Activated CD4-positive, alpha-beta T cell treated with anti-CD3 and anti-CD28 coated beads for 36 hours (primary cell): ENCODE data around the gene ARMC6. TPM values are rescaled to one million over a fixed set of nuclear protein-coding genes. Genes with fewer than 3 reads are reported as not detected.

ENCODE experiments used
- ATAC-seq: fragments of 200-7000 bp; cut with Tn5 transposase; one replicate; pipeline ENCODE4 v1.10.0; 2021; ENCODE audit warnings: mild to moderate bottlenecking, moderate library complexity
- CTCF ChIA-PET: fragments of 350-600 bp; sonication (Branson Sonifier 250); formaldehyde crosslinking; loops from one replicate; lab custom pipeline; 2021; ENCODE audit warnings: antibody characterized with exemption; lab: Charles Lee
- POLR2A ChIA-PET: fragments of 350-600 bp; sonication (Branson Sonifier 250); formaldehyde crosslinking; loops from one replicate; lab custom pipeline; 2021; ENCODE audit warnings: antibody characterized with exemption, inconsistent platforms; lab: Charles Lee
- DNase-seq: peaks from one replicate; pipeline ENCODE4 v3.0.0-alpha.2; 2020
- H3K27ac Mint-ChIP-seq: one replicate; pipeline ENCODE4 v1.8.0; 2021; ENCODE audit warnings: mixed read lengths
- H3K27me3 Mint-ChIP-seq: one replicate; pipeline ENCODE4 v1.8.0; 2021; ENCODE audit warnings: mixed read lengths
- H3K36me3 Mint-ChIP-seq: one replicate; pipeline ENCODE4 v1.8.0; 2021; ENCODE audit warnings: low read depth, mixed read lengths
- H3K4me1 Mint-ChIP-seq: one replicate; pipeline ENCODE4 v1.8.0; 2021; ENCODE audit warnings: mixed read lengths
- H3K4me3 Mint-ChIP-seq: one replicate; pipeline ENCODE4 v1.8.0; 2021; ENCODE audit warnings: mild to moderate bottlenecking, moderate library complexity, mixed read lengths
- H3K9me3 Mint-ChIP-seq: one replicate; pipeline ENCODE4 v1.8.0; 2021; ENCODE audit warnings: low read depth, mixed read lengths
- intact Hi-C, 2 experiments: fragments of 100-400 bp; cut with DNase I in 1 of 2; cut with micrococcal nuclease in 1 of 2; formaldehyde crosslinking; loops; one replicate each; pipeline versions ENCODE4 v1.14.2 to v1.15.1; 2022 to 2024; cut with DNase I, micrococcal nuclease
- total RNA-seq, 2 experiments: library from RNA; stranded (reverse); gene quantifications; one replicate each; pipeline ENCODE4 v1.2.3, GENCODE V29; 2021

ARMC6 gene
- total RNA-seq, 2 experiments from 2014 or later = 33.0 to 40.8 TPM

DNA sequence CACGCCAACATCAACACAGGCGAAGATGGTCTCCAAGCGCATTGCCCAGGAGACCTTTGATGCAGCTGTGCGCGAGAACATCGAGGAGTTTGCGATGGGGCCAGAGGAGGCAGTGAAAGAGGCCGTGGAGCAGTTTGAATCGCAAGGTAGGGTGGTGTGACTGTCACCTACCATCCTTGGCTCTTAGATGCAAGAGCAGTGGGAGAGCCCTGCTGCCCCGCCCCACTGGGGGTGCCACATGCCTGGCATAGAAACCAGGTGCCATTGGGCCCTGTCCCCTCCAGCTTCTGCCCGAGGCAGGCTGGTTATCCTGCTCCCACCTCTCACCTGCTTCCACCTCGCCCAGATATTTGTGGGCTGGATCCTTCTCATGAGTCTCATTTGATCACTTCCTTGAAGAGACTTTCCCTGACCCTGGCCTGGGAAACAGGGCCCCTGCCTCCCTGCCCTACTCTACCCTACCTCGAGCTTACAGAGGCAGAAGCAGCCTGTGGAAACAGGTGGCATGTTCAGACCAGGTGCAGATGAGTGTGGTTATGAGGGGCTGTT, 9.4 kb downstream of the ARMC6 start:
- no peak for DNase-seq
- intact Hi-C loops = no loop called here
- H3K27me3 Mint-ChIP-seq = no peaks in the 10 kb centered on the region
- peaks cover 18% of the 10 kb centered on the region for H3K4me1 Mint-ChIP-seq
- H3K27ac Mint-ChIP-seq = no peak overlapping the region
- ATAC-seq = no peak
- CTCF ChIA-PET = interaction anchor here (0.6 to 1.2 kb wide), 2 partner anchors 10 to 103 kb away, joined by 3 read pairs; no protein-coding TSS in a partner anchor
- POLR2A ChIA-PET = no interaction called here
- H3K9me3 Mint-ChIP-seq = no peaks in the 10 kb centered on the region
- no peak overlapping the region for H3K4me3 Mint-ChIP-seq
- peaks cover 40% of the 10 kb centered on the region for H3K36me3 Mint-ChIP-seq

DNA sequence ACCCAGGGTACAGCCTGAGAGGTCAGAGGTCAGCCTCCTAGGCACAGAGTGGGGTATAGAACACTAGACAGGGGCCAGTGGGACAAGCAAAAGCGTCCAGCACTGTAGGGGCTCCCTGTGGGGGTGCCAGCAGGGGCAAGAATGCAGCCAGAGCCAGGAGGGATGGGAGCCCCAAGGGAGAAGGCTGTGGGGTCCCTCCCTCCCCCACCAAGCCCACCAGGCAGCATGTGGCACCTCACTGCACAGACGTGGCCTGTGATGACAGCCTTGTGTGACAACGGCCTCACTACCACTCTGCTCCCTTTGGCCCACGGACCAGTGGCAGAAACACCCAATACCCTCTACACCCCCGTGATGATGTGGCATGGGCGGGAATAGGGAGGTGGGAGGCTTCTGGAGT, 10.1 kb downstream of the ARMC6 start:
- Mint-ChIP-seq H3K36me3 (peaks cover 38% of the 10 kb centered on the region), H3K4me3 (no peak overlapping the region), H3K27me3 (no peaks in the 10 kb centered on the region), H3K9me3 (no peaks in the 10 kb centered on the region), H3K27ac (no peak overlapping the region), H3K4me1 (peaks cover 18% of the 10 kb centered on the region)
- ATAC-seq (no peak), DNase-seq (no peak)
- ChIA-PET POLR2A (no interaction called here), CTCF (no interaction called here)
- intact Hi-C loops = no loop called here

DNA sequence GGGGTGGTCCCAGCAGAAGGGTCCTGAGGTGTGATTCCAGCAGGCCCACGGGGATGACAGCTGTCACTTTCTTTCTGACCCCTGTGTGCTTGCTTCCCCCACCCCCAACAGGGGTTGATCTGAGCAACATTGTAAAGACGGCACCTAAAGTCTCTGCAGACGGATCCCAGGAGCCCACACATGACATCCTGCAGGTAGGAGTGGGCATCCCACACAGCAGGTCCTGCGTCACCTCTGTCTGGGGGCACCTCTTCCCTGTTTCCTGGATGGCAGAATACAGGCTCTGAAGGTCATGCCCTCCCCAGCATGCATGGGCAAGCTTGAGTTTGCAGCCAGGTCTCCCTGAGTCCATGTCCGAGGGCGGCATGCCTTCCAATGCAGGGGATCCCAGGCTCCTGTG, 10.5 kb downstream of the ARMC6 start:
- ATAC-seq (no peak), DNase-seq (no peak)
- Mint-ChIP-seq H3K27me3 (no peaks in the 10 kb centered on the region), H3K9me3 (no peaks in the 10 kb centered on the region), H3K27ac (no peak overlapping the region), H3K4me1 (peaks cover 18% of the 10 kb centered on the region), H3K4me3 (no peak overlapping the region), H3K36me3 (peaks cover 38% of the 10 kb centered on the region)
- intact Hi-C loops = no loop called here
- ChIA-PET CTCF (no interaction called here), POLR2A (no interaction called here)

DNA sequence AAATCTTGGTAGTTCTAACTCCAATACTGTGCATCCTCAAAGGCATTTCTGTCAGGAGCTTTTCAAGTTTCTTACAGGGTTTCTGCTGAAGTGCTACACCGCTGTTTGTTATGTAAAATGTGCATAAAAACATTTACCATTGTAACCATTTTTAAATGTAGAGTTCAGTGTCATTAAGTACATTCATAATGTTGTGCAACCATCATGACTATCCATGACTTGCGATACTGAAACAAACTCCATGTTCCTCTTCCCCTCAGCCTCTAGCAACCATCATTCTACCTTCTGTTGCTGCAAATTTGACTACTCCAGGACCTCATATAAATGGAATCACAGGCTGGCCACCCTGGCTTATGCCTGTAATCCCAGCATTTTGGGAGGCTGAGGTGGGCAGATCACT, 16.0 kb downstream of the ARMC6 start:
- Mint-ChIP-seq H3K36me3 (peaks cover 33% of the 10 kb centered on the region), H3K27me3 (no peaks in the 10 kb centered on the region), H3K27ac (no peak overlapping the region), H3K4me1 (peaks cover 2% of the 10 kb centered on the region), H3K4me3 (no peak overlapping the region), H3K9me3 (no peaks in the 10 kb centered on the region)
- ATAC-seq = no peak
- intact Hi-C loops = no loop called here
- ChIA-PET POLR2A (no interaction called here), CTCF (interaction anchor here (0.7 kb wide), 1 partner anchor 18 kb away, joined by 3 read pairs; no protein-coding TSS in a partner anchor)
- no peak for DNase-seq

DNA sequence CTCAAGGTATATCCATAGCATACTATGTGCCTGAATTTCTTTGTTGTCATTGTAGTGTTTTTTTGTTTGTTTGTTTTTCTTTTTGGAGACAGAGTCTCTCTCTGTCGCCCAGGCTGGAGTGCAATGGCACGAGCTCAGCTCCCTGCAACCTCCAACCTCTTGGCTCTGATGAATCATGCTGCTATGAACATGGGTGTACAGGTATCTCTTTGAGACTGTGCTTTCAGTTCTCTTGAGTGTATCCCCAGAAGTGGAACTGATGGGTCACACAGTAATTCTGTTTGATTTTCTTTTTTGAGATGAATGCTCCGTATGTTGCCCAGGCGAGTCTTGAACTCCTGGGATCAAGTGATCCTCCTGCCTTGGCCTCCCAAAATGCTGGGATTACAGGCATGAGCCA, 16.7 kb downstream of the ARMC6 start:
- no peak overlapping the region for H3K27ac Mint-ChIP-seq
- no peaks in the 10 kb centered on the region for H3K9me3 Mint-ChIP-seq
- intact Hi-C loops = loop anchor here in 1 of 2 experiments (5.0 kb wide), 1 partner anchor 62 kb away; no protein-coding TSS in a partner anchor
- H3K4me3 Mint-ChIP-seq = no peak overlapping the region
- H3K27me3 Mint-ChIP-seq = no peaks in the 10 kb centered on the region
- CTCF ChIA-PET = interaction anchor here (1.4 kb wide), 1 partner anchor 95 kb away, joined by 3 read pairs; no protein-coding TSS in a partner anchor
- no peak for DNase-seq
- ATAC-seq = peak; percentile 64
- H3K36me3 Mint-ChIP-seq = peaks cover 27% of the 10 kb centered on the region
- peaks cover 2% of the 10 kb centered on the region for H3K4me1 Mint-ChIP-seq
- POLR2A ChIA-PET = no interaction called here

DNA sequence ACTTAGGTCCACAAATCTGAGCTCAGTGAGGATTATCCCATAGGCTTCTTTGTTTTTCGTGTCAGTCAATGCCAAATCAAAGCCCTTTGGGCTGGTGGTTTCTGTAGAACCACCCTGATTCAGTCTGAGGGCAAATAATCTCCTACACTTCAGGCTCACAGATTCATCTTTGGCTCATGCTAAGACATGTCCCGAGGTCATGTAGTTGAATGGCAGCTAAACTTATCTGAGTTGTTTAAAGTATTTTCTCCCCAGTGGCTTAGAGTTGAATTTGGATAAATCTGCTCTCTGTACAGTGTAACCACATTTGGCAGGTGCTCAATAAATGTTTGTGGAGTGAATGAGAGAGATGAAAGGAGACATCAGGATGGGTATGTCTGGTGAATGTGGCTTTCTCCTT, 17.3 kb downstream of the ARMC6 start:
- peaks cover 30% of the 10 kb centered on the region for H3K36me3 Mint-ChIP-seq
- H3K9me3 Mint-ChIP-seq = no peaks in the 10 kb centered on the region
- ChIA-PET POLR2A (no interaction called here), CTCF (interaction anchor here (0.7 to 1.4 kb wide), 3 partner anchors 72 to 858 kb away, joined by 3 read pairs; no protein-coding TSS in a partner anchor)
- no peak for DNase-seq
- no peak for ATAC-seq
- peaks cover 2% of the 10 kb centered on the region for H3K4me1 Mint-ChIP-seq
- intact Hi-C loops = loop anchor here in 1 of 2 experiments (5.0 kb wide), 1 partner anchor 62 kb away; no protein-coding TSS in a partner anchor
- H3K27me3 Mint-ChIP-seq = no peaks in the 10 kb centered on the region
- H3K27ac Mint-ChIP-seq = no peak overlapping the region
- H3K4me3 Mint-ChIP-seq = no peak overlapping the region

DNA sequence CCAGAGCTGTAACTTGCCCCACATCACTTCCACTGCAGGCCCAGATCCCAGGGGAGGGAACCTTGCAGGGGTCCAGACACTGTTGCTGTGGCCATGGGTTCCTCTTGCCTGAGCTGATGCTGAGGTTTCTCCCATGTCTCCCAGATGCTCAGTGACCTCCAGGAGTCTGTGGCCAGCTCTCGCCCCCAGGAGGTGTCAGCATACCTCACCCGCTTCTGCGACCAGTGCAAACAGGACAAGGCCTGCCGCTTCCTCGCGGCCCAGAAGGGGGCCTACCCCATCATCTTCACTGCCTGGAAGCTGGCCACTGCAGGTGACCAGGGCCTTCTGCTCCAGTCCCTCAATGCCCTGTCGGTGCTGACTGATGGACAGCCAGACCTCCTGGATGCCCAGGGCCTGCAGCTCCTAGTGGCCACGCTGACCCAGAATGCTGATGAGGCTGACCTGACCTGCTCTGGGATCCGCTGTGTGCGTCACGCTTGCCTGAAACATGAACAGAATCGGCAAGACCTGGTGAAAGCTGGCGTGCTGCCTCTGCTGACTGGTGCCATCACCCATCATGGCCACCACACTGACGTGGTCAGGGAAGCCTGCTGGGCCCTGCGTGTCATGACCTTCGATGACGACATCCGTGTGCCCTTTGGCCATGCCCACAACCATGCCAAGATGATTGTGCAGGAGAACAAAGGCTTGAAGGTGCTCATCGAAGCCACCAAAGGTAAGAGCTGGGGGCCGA, 18.2 kb downstream of the ARMC6 start:
- Mint-ChIP-seq H3K9me3 (no peaks in the 10 kb centered on the region), H3K4me1 (peaks cover 2% of the 10 kb centered on the region), H3K27me3 (no peaks in the 10 kb centered on the region), H3K27ac (no peak overlapping the region), H3K36me3 (peaks cover 27% of the 10 kb centered on the region), H3K4me3 (no peak overlapping the region)
- CTCF ChIA-PET = interaction anchor here (0.7 to 1.1 kb wide), 3 partner anchors 64 to 859 kb away, joined by 3 to 6 read pairs (median 3); no protein-coding TSS in a partner anchor
- DNase-seq = no peak
- no peak for ATAC-seq
- intact Hi-C loops = loop anchor here in 1 of 2 experiments (5.0 kb wide), 1 partner anchor 61 kb away; no protein-coding TSS in a partner anchor
- POLR2A ChIA-PET = no interaction called here

DNA sequence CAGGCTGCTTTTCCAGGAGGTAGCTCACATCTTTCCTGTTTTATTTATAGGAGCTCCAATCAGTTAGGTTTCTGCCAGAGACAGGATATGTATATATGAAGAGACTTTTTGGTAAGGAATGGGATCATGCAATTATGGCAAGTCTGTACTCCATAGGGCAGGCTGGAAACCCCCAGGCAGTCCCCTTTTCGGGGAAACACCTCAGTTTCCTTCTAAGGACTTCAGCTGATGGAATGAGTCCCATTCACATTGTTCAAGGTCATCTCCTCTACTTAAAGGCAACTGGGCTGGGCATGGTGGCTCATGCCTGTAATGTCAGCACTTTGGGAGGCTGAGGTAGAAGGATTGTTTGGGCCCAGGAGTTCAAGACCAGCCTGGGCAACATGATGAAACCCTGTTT, 19.5 kb downstream of the ARMC6 start:
- no peaks in the 10 kb centered on the region for H3K9me3 Mint-ChIP-seq
- peaks cover 20% of the 10 kb centered on the region for H3K36me3 Mint-ChIP-seq
- H3K4me3 Mint-ChIP-seq = no peak overlapping the region
- DNase-seq (no peak), ATAC-seq (no peak)
- ChIA-PET POLR2A (no interaction called here), CTCF (interaction anchor here (0.6 to 1.1 kb wide), 5 partner anchors 11 to 108 kb away, joined by 3 to 6 read pairs (median 3); no protein-coding TSS in a partner anchor)
- H3K27me3 Mint-ChIP-seq = no peaks in the 10 kb centered on the region
- intact Hi-C loops = loop anchor here in 1 of 2 experiments (5.0 kb wide), 1 partner anchor 59 kb away; no protein-coding TSS in a partner anchor
- H3K4me1 Mint-ChIP-seq = peaks cover 2% of the 10 kb centered on the region
- H3K27ac Mint-ChIP-seq = no peak overlapping the region

DNA sequence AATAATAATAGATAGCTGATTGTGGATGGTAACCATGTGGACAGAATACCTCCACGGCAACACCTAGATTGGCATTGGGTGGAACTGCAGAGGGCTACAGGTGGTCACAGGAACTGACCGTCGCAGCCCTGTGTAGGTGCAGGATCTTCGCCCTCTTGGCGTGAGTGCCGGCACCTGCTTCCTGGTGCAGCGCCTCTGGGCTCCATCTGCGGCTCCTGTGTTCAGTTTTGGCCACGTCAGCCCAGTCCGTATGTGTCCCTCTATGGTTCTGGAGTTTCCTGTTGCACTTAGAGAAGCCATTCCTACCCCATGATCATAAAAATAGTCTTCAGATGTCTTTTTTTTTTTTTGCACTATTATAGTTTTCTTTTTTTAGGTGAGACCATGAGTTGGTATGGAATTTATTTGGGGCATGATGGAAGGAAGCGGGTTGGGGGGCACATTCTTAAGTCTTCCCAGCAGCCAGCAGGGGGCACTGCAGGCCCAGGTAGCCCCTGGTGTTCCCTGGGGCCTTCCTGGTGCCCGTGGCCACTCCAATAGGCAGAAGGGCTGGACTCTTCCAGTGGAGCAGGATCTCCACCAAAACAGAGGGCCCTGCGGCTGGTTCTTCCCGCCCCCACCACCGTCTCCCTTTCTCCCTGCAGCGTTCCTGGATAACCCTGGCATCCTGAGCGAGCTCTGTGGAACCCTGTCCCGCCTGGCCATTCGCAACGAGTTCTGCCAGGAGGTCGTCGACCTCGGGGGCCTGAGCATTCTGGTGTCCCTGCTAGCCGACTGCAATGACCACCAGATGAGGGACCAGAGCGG, 20.3 kb downstream of the ARMC6 start:
- Mint-ChIP-seq H3K4me1 (peaks cover 2% of the 10 kb centered on the region), H3K36me3 (peaks cover 22% of the 10 kb centered on the region), H3K27ac (no peak overlapping the region), H3K9me3 (no peaks in the 10 kb centered on the region), H3K4me3 (no peak overlapping the region), H3K27me3 (no peaks in the 10 kb centered on the region)
- intact Hi-C loops = loop anchor here (1.0 to 5.0 kb wide), 3 partner anchors 59 to 86 kb away; no protein-coding TSS in a partner anchor
- ChIA-PET POLR2A (no interaction called here), CTCF (interaction anchor here (0.6 to 1.6 kb wide), 7 partner anchors 9 to 87 kb away, joined by 3 to 7 read pairs (median 4); no protein-coding TSS in a partner anchor)
- DNase-seq = peak; percentile 77
- ATAC-seq = peak; percentile 69

DNA sequence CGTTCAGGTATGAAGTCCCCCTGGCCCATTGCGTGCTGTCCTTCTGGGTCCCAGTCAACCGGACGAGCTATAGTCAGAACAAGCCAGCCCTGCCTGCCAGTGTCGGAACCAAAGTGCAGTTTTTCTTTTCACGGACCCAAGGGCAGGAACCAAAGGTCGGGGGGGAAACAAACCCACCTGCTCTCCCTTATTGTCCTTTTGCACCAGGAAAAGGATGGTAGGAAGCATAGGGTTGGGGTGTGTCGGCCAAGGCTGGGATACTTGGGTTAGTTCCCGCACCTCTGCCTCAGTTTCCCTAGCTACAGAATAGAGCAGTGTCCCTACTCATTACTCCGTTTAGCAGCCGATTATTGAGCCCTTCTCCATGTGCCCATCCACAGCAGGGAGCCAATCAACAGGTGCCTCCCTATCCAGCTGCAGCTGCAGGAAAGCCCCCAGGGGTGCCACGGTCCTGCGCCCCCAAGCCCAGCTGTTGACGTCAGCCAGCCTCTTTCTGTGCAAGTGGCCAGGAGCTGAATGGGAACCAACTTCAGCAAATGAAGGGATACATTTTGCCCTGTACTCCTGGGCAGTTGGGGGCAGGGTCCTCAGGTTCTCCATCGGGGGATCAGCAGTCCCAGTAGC, 21.0 kb downstream of the ARMC6 start:
- ChIA-PET CTCF (interaction anchor here (1.0 to 1.6 kb wide), 4 partner anchors 8 to 87 kb away, joined by 4 to 7 read pairs (median 6); no protein-coding TSS in a partner anchor), POLR2A (no interaction called here)
- Mint-ChIP-seq H3K4me1 (peaks cover 2% of the 10 kb centered on the region), H3K4me3 (no peak overlapping the region), H3K27ac (no peak overlapping the region), H3K36me3 (peaks cover 22% of the 10 kb centered on the region), H3K9me3 (no peaks in the 10 kb centered on the region), H3K27me3 (no peaks in the 10 kb centered on the region)
- no peak for DNase-seq
- no peak for ATAC-seq
- intact Hi-C loops = loop anchor here (1.0 to 5.0 kb wide), 3 partner anchors 58 to 85 kb away; no protein-coding TSS in a partner anchor
